ENCODE data around the gene IP6K3. TPM values are rescaled to one million over a fixed set of nuclear protein-coding genes. Genes with fewer than 3 reads are reported as not detected.

The IP6K3 gene
- total and polyA plus RNA-seq, 2 experiments from 2014 or later: 0.14 to 0.16 TPM

DNA sequence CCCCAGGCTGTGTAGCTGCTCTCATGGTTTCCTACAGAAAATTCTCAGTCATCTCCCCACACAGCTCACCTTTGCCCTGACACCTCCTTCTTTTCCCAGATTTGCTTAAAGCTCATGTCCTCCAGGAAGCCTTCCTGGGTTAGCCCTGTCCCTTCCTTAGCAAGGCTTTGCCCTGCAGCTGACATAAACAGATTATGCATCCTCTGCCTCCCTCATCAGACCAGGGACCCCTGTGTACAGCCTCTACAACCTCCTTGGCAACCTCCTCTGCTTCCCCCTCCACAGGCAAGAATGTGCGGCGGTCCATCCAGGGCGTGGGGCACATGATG is 75.0 kb downstream of the IP6K3 start (continued):
- TF ChIP-seq, protein P1, sequence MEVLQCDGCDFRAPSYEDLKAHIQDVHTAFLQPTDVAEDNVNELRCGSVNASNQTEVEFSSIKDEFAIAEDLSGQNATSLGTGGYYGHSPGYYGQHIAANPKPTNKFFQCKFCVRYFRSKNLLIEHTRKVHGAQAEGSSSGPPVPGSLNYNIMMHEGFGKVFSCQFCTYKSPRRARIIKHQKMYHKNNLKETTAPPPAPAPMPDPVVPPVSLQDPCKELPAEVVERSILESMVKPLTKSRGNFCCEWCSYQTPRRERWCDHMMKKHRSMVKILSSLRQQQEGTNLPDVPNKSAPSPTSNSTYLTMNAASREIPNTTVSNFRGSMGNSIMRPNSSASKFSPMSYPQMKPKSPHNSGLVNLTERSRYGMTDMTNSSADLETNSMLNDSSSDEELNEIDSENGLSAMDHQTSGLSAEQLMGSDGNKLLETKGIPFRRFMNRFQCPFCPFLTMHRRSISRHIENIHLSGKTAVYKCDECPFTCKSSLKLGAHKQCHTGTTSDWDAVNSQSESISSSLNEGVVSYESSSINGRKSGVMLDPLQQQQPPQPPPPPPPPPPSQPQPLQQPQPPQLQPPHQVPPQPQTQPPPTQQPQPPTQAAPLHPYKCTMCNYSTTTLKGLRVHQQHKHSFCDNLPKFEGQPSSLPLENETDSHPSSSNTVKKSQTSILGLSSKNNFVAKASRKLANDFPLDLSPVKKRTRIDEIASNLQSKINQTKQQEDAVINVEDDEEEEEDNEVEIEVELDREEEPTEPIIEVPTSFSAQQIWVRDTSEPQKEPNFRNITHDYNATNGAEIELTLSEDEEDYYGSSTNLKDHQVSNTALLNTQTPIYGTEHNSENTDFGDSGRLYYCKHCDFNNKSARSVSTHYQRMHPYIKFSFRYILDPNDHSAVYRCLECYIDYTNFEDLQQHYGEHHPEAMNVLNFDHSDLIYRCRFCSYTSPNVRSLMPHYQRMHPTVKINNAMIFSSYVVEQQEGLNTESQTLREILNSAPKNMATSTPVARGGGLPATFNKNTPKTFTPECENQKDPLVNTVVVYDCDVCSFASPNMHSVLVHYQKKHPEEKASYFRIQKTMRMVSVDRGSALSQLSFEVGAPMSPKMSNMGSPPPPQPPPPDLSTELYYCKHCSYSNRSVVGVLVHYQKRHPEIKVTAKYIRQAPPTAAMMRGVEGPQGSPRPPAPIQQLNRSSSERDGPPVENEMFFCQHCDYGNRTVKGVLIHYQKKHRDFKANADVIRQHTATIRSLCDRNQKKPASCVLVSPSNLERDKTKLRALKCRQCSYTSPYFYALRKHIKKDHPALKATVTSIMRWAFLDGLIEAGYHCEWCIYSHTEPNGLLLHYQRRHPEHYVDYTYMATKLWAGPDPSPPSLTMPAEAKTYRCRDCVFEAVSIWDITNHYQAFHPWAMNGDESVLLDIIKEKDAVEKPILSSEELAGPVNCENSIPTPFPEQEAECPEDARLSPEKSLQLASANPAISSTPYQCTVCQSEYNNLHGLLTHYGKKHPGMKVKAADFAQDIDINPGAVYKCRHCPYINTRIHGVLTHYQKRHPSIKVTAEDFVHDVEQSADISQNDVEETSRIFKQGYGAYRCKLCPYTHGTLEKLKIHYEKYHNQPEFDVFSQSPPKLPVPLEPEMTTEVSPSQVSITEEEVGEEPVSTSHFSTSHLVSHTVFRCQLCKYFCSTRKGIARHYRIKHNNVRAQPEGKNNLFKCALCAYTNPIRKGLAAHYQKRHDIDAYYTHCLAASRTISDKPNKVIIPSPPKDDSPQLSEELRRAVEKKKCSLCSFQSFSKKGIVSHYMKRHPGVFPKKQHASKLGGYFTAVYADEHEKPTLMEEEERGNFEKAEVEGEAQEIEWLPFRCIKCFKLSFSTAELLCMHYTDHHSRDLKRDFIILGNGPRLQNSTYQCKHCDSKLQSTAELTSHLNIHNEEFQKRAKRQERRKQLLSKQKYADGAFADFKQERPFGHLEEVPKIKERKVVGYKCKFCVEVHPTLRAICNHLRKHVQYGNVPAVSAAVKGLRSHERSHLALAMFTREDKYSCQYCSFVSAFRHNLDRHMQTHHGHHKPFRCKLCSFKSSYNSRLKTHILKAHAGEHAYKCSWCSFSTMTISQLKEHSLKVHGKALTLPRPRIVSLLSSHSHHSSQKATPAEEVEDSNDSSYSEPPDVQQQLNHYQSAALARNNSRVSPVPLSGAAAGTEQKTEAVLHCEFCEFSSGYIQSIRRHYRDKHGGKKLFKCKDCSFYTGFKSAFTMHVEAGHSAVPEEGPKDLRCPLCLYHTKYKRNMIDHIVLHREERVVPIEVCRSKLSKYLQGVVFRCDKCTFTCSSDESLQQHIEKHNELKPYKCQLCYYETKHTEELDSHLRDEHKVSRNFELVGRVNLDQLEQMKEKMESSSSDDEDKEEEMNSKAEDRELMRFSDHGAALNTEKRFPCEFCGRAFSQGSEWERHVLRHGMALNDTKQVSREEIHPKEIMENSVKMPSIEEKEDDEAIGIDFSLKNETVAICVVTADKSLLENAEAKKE (CRISPR knock-in tag; IDR thresholded peaks at IDR 0.05): no peak
- TF ChIP-seq NANOG (IDR thresholded peaks at IDR 0.05; ENCODE audit: borderline replicate concordance) (no peak), STAT1 (IDR thresholded peaks at IDR 0.05; ENCODE audit: unreplicated experiment) (no peak), CREB1 (CRISPR knock-in tag; IDR thresholded peaks at IDR 0.05; ENCODE audit: low read depth) (no peak)
- TF ChIP-seq, protein P2, sequence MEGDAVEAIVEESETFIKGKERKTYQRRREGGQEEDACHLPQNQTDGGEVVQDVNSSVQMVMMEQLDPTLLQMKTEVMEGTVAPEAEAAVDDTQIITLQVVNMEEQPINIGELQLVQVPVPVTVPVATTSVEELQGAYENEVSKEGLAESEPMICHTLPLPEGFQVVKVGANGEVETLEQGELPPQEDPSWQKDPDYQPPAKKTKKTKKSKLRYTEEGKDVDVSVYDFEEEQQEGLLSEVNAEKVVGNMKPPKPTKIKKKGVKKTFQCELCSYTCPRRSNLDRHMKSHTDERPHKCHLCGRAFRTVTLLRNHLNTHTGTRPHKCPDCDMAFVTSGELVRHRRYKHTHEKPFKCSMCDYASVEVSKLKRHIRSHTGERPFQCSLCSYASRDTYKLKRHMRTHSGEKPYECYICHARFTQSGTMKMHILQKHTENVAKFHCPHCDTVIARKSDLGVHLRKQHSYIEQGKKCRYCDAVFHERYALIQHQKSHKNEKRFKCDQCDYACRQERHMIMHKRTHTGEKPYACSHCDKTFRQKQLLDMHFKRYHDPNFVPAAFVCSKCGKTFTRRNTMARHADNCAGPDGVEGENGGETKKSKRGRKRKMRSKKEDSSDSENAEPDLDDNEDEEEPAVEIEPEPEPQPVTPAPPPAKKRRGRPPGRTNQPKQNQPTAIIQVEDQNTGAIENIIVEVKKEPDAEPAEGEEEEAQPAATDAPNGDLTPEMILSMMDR (conservative IDR thresholded peaks at IDR 0.05; ENCODE audit: low read depth in 2 of 2): no peak

MicroRNA genes within 50 kb of the gene (microRNA counts, 767-probe panel; counts per million panel counts)
- microRNA hsa-miR-3934: not detected

Small RNA genes within 50 kb of the gene (microRNA-seq; reads per million reads assigned to microRNA genes)
- gene MIR3934: 1.8 reads per million

Small RNA genes within 50 kb of the gene (small RNA-seq; reads per million reads assigned to genes)
- gene MIR3934 (ENCODE audit: low replicate concordance): not detected

Other genes with a start within 250 kb of the IP6K3 start
- 45.0 and 50.7 TPM in 2 replicates for gene BAK1, start 166.6 kb downstream of the IP6K3 start, total RNA-seq (2014; rRNA removed; shearing (Covaris generic))
- gene BAK1, start 166.6 kb downstream of the IP6K3 start, polyA plus RNA-seq (2016; fragmentation: Nextera tagmentation; extraction: Ambion mirVana): 21.9 and 22.2 TPM in 2 replicates
- gene ITPR3, start 125.6 kb downstream of the IP6K3 start, total RNA-seq (2014; rRNA removed; shearing (Covaris generic)): 29.8 and 31.9 TPM in 2 replicates
- gene ITPR3, start 125.6 kb downstream of the IP6K3 start, polyA plus RNA-seq (2016; fragmentation: Nextera tagmentation; extraction: Ambion mirVana): 7.1 and 7.3 TPM in 2 replicates
- 33.9 and 48.9 TPM in 2 replicates for gene UQCC2, start 35.2 kb downstream of the IP6K3 start, total RNA-seq (2014; rRNA removed; shearing (Covaris generic))
- 379 and 450 TPM in 2 replicates for gene UQCC2, start 35.2 kb downstream of the IP6K3 start, polyA plus RNA-seq (2016; fragmentation: Nextera tagmentation; extraction: Ambion mirVana)
- gene LEMD2, start 42.2 kb upstream of the IP6K3 start, total RNA-seq (2014; rRNA removed; shearing (Covaris generic)): 55.6 and 64.7 TPM in 2 replicates
- 28.6 and 32.0 TPM in 2 replicates for gene LEMD2, start 42.2 kb upstream of the IP6K3 start, polyA plus RNA-seq (2016; fragmentation: Nextera tagmentation; extraction: Ambion mirVana)
- gene MLN, start 57.1 kb upstream of the IP6K3 start, total RNA-seq (2014; rRNA removed; shearing (Covaris generic)): not detected in 2 replicates
- gene MLN, start 57.1 kb upstream of the IP6K3 start, polyA plus RNA-seq (2016; fragmentation: Nextera tagmentation; extraction: Ambion mirVana): not detected in 2 replicates

Measured in GM23338 (cell line).